K562 (cell line): ENCODE results near the gene MEX3D. TPM values are rescaled to one million over a fixed set of nuclear protein-coding genes. Genes with fewer than 3 reads are reported as not detected.

Experiments used
- ATAC-seq: fragments of 200-7000 bp; cut with Tn5 transposase; 3 replicates; pipeline ENCODE4 v1.9.1; 2020; ENCODE audit warnings: moderate library complexity
- Bru-seq: library from RNA; stranded (reverse); fragments of 400-500 nt; gene quantifications from one replicate; lab custom pipeline; 2021; lab: Mats Ljungman, UMichigan
- BruChase-seq, 2 experiments: library from RNA; stranded (reverse); fragments of 400-500 nt; gene quantifications; one replicate each; lab custom pipeline; 2021; lab: Mats Ljungman, UMichigan
- BruUV-seq: library from RNA; stranded (reverse); fragments of 400-500 nt; replicated peaks from 2 replicates; lab custom pipeline; 2021; lab: Mats Ljungman, UMichigan
- CTCF ChIA-PET: fragments of 300-600 bp; formaldehyde crosslinking; extraction: SDS; loops from one replicate; lab custom pipeline; 2021; ENCODE audit warnings: low intra/inter-chr PET ratio; lab: Yijun Ruan, JAX
- POLR2A ChIA-PET: fragments of 300-600, 350-650 bp; sonication (Branson Sonifier 250); formaldehyde crosslinking; extraction: SDS; loops from one replicate; lab custom pipeline; 2021; ENCODE audit warnings: antibody characterized with exemption, inconsistent platforms; lab: Yijun Ruan, JAX
- DNase-seq, 4 experiments: peaks; one replicate each; pipeline versions ENCODE4 v3.0.0 to v3.0.0-alpha.2; 2011 to 2018; ENCODE audit warnings: low spot score in 3 of 4, mixed read lengths in 3 of 4; ENCODE audit errors: extremely low read depth in 1 of 4
- FAIRE-seq: peaks from 2 replicates; lab custom pipeline; 2011; peaks lifted over from hg19 to GRCh38; lab: Jason Lieb, UNC
- H2AFZ ChIP-seq: 2 replicates; pipeline ENCODE4 v1.6.0; 2011; ENCODE audit warnings: low read depth, low read length, control low read depth, inconsistent platforms
- H3K27ac ChIP-seq: fragments of 200-600 bp; 3 replicates; pipeline ENCODE4 v1.8.0; 2011; ENCODE audit warnings: low read depth, mild to moderate bottlenecking, control low read depth, inconsistent platforms, low read length, moderate library complexity, mixed read lengths; ENCODE audit errors: extremely low read depth
- H3K27me3 ChIP-seq, 2 experiments: fragments of 300-600 bp in 1 of 2; 2 replicates in 1 of 2; 3 replicates in 1 of 2; pipeline versions ENCODE4 v1.6.0 to v1.8.0; 2011; ENCODE audit warnings: inconsistent platforms in 2 of 2, low read length in 2 of 2, mild to moderate bottlenecking in 1 of 2, mixed read lengths in 1 of 2, moderate library complexity in 1 of 2; ENCODE audit not compliant: control insufficient read depth in 2 of 2, insufficient read depth in 2 of 2
- H3K36me3 ChIP-seq: fragments of 300-600 bp; 3 replicates; pipeline ENCODE4 v1.8.0; 2011; ENCODE audit warnings: mild to moderate bottlenecking, low read length, inconsistent platforms; ENCODE audit not compliant: control insufficient read depth, insufficient read depth
- H3K4me1 ChIP-seq, 2 experiments: fragments of 200-600 bp in 1 of 2; replicated peaks in 1 of 2; 2 replicates in 1 of 2; 3 replicates in 1 of 2; pipeline versions ENCODE4 v1.5.1 to v1.8.0; 2011; ENCODE audit warnings: inconsistent platforms in 2 of 2, low read length in 2 of 2, mild to moderate bottlenecking in 1 of 2, mixed read lengths in 1 of 2, moderate library complexity in 1 of 2; ENCODE audit not compliant: control insufficient read depth in 2 of 2, insufficient read depth in 2 of 2
- H3K4me2 ChIP-seq: 2 replicates; pipeline ENCODE4 v1.6.1; 2011; ENCODE audit warnings: low read length, control low read depth, inconsistent platforms, mixed read lengths; ENCODE audit not compliant: insufficient read depth
- H3K4me3 ChIP-seq: fragments of 200-600 bp; sonication (generic), shearing (Covaris generic); 2 replicates; pipeline ENCODE4 v1.5.1; 2016; ENCODE audit warnings: control low read depth, inconsistent platforms
- H3K79me2 ChIP-seq: fragments of 200-600 bp; 3 replicates; pipeline ENCODE4 v1.8.0; 2011; ENCODE audit warnings: low read length, inconsistent platforms; ENCODE audit not compliant: control insufficient read depth, insufficient read depth
- H3K9ac ChIP-seq, 2 experiments: 2 replicates each; pipeline versions ENCODE4 v1.6.0 to v1.6.1; 2011; ENCODE audit warnings: low read depth in 2 of 2, low read length in 2 of 2, control low read depth in 1 of 2, inconsistent platforms in 1 of 2, mild to moderate bottlenecking in 1 of 2, mixed read lengths in 1 of 2; ENCODE audit not compliant: insufficient read depth in 1 of 2
- H3K9me1 ChIP-seq: one replicate; pipeline ENCODE4 v1.6.0; 2011; ENCODE audit warnings: inconsistent platforms, mild to moderate bottlenecking, low read length, moderate library complexity; ENCODE audit not compliant: control insufficient read depth, insufficient read depth
- H3K9me3 ChIP-seq: replicated peaks from 2 replicates; pipeline ENCODE4 v1.5.1; 2011; ENCODE audit warnings: low read depth, low read length, inconsistent platforms; ENCODE audit not compliant: control insufficient read depth, insufficient read depth
- H4K20me1 ChIP-seq: replicated peaks from 2 replicates; pipeline ENCODE4 v1.6.1; 2011; ENCODE audit warnings: low read length, inconsistent platforms, mixed read lengths; ENCODE audit not compliant: control insufficient read depth, insufficient read depth
- CEBPB ChIP-seq: fragments of 450-650 bp; IDR thresholded peaks from 2 replicates; pipeline ENCODE4 v1.6.1; 2016; ENCODE audit warnings: missing genetic modification characterization, missing compliant biosample characterization
- L3MBTL2 ChIP-seq: fragments of 450-650 bp; IDR thresholded peaks from 2 replicates; pipeline ENCODE4 v1.6.1; 2016; ENCODE audit warnings: mild to moderate bottlenecking, moderate library complexity
- MAZ ChIP-seq, 2 experiments: fragments of 450-650 bp in 1 of 2; sonication (generic) in 1 of 2; formaldehyde crosslinking; IDR thresholded peaks in 1 of 2; conservative IDR thresholded peaks in 1 of 2; 2 replicates each; pipeline versions ENCODE4 v1.4.0 to v1.5.0; 2020; ENCODE audit warnings: mild to moderate bottlenecking in 1 of 2, missing genetic modification reagents in 1 of 2
- OTX1 ChIP-seq: fragments of 450-650 bp; formaldehyde crosslinking; IDR thresholded peaks from 2 replicates; pipeline ENCODE4 v1.4.0; 2022; ENCODE audit warnings: mild to moderate bottlenecking
- PRMT5 ChIP-seq: sonication (generic); formaldehyde crosslinking; IDR thresholded peaks from 2 replicates; pipeline ENCODE4 v1.5.0; 2020; ENCODE audit warnings: missing genetic modification reagents
- RBM25 ChIP-seq: fragments of 200-400 bp; formaldehyde crosslinking; IDR thresholded peaks from 2 replicates; pipeline ENCODE4 v1.6.1; 2018; ENCODE audit warnings: low read length, low read depth, moderate library complexity; ENCODE audit not compliant: severe bottlenecking
- SMAD4 ChIP-seq: fragments of 250-450 bp; sonication (Bioruptor Pico); conservative IDR thresholded peaks from 2 replicates; pipeline ENCODE4 v1.8.0; 2021; ENCODE audit warnings: inconsistent platforms, mild to moderate bottlenecking, moderate library complexity
- ZNF232 ChIP-seq: sonication (generic); formaldehyde crosslinking; IDR thresholded peaks from 2 replicates; pipeline ENCODE4 v1.8.0; 2022; ENCODE audit warnings: mild to moderate bottlenecking, missing genetic modification reagents
- ZNF384 ChIP-seq: IDR thresholded peaks from 2 replicates; pipeline ENCODE4 v1.6.1; 2012; ENCODE audit warnings: low read depth, low read length, improper control_type of control experiment
- ZNF717 ChIP-seq: fragments of 250-450 bp; sonication (Bioruptor Pico); IDR thresholded peaks from 2 replicates; pipeline ENCODE4 v1.5.0; 2021
- WGBS: fragments of 100-300 bp; shearing (Covaris generic); methylation state at CpG from one replicate; pipeline ENCODE4 v1.1.6; 2016; ENCODE audit warnings: low coverage, mixed read lengths; ENCODE audit not compliant: insufficient coverage; ENCODE audit errors: missing lambda C conversion rate; 5-methylcytosine and 5-hydroxymethylcytosine counted together
- in situ Hi-C: fragments of 300-500 bp; cut with MboI; formaldehyde crosslinking; loops from 4 replicates; pipeline ENCODE4 v1.15.0; 2018; ENCODE audit warnings: inconsistent platforms, mixed read lengths
- intact Hi-C: fragments of 100-400 bp; cut with micrococcal nuclease; formaldehyde crosslinking; loops from 2 replicates; pipeline ENCODE4 v1.14.2; 2022
- long read RNA-seq, 3 experiments: library from polyadenylated mRNA in 2 of 3; library from RNA in 1 of 3; unstranded in 2 of 3; stranded (forward) in 1 of 3; transcript quantifications; one replicate each; pipeline ENCODE4 v2.0.0, GENCODE V29; 2019 to 2022
- polyA minus RNA-seq, 3 experiments: library from RNA; depleted of rRNA, polyadenylated mRNA; stranded (reverse); fragments of >200 nt; gene quantifications; 2 replicates each; pipeline ENCODE4 v1.2.3, GENCODE V29; 2011
- polyA plus RNA-seq, 8 experiments: library from polyadenylated mRNA; depleted of rRNA in 4 of 8; stranded (reverse) in 5 of 8; unstranded in 3 of 8; fragments of >200 nt; fragmentation: Nextera tagmentation in 2 of 8; fragmentation: Illumina TruSeq in 1 of 8; extraction: Ambion mirVana in 2 of 8; extraction: Trizol in 1 of 8; gene quantifications; 2 replicates each; pipeline versions ENCODE4 v1.2.1 to v1.2.3, GENCODE V29; 2011 to 2014; ENCODE audit warnings: inconsistent platforms in 1 of 8, missing spikeins in 1 of 8
- total RNA-seq, 7 experiments: library from RNA; depleted of rRNA in 6 of 7; stranded (reverse); fragments of >200 nt in 6 of 7; fragmentation: Illumina TruSeq in 2 of 7; extraction: Trizol in 2 of 7; gene quantifications; 2 replicates each; pipeline versions ENCODE4 v1.2.1 to v1.2.3, GENCODE V29; 2011 to 2021; ENCODE audit warnings: low replicate concordance in 1 of 7
- TF ChIP-seq, protein P1 (sequence below): fragments of 450-650 bp; IDR thresholded peaks from 2 replicates; pipeline ENCODE4 v1.7.1; 2018; ENCODE audit warnings: mild to moderate bottlenecking, low read depth; ENCODE audit not compliant: partially characterized antibody
- TF ChIP-seq, protein P2 (sequence below): fragments of 450-650 bp; IDR thresholded peaks from 2 replicates; pipeline ENCODE4 v1.6.1; 2017; ENCODE audit warnings: antibody characterized with exemption

The MEX3D gene
- 1.3 and 3.7 TPM in 2 replicates for total RNA-seq (2011; cell fraction: chromatin; rRNA removed; ENCODE audit: low replicate concordance)
- total RNA-seq (2011; cell fraction: nucleolus; rRNA removed), result 7.0 and 7.7 TPM in 2 replicates
- 3.1 and 3.2 TPM in 2 replicates for total RNA-seq (2011; cell fraction: nucleoplasm; rRNA removed)
- 39.3 and 48.8 TPM in 2 replicates for total RNA-seq (2014; rRNA removed)
- total RNA-seq (2014; rRNA removed; fragmentation: Illumina TruSeq; extraction: Trizol), result 5.7 and 6.5 TPM in 2 replicates
- total RNA-seq (2015; rRNA removed; fragmentation: Illumina TruSeq; extraction: Trizol), result 9.5 and 9.8 TPM in 2 replicates
- 34.0 and 35.9 TPM in 2 replicates for total RNA-seq (2021)
- polyA plus RNA-seq (2011; rRNA removed), result 2.6 and 3.3 TPM in 2 replicates
- 3.5 and 29.9 TPM in 2 replicates for polyA plus RNA-seq (2011; cell fraction: cytosol; rRNA removed)
- polyA plus RNA-seq (2011; cell fraction: nucleus; rRNA removed), result 2.1 and 5.8 TPM in 2 replicates
- 6.4 and 7.7 TPM in 2 replicates for polyA plus RNA-seq (2012)
- 2.6 and 4.4 TPM in 2 replicates for polyA plus RNA-seq (2014; fragmentation: Illumina TruSeq; extraction: Trizol)
- 1 to 10 TPM; 1.7 to 1.9 TPM for polyA plus RNA-seq (2014; fragmentation: Nextera tagmentation; extraction: Ambion mirVana)
- polyA plus RNA-seq (2014; rRNA removed), result 11.6 and 11.9 TPM in 2 replicates
- polyA minus RNA-seq (2011; rRNA and poly(A)+ RNA removed), result 1.0 and 1.6 TPM in 2 replicates
- 20.2 and 21.8 TPM in 2 replicates for polyA minus RNA-seq (2011; cell fraction: cytosol; rRNA and poly(A)+ RNA removed)
- 2.4 and 3.0 TPM in 2 replicates for polyA minus RNA-seq (2011; cell fraction: nucleus; rRNA and poly(A)+ RNA removed)
- Bru-seq, nascent RNA, result percentile 55 among the genes with signal in this experiment
- percentile 57 among the genes with signal in this experiment for BruChase-seq, experiment 1, labeled RNA remaining after a 2-hour chase
- percentile 62 among the genes with signal in this experiment for BruChase-seq, experiment 2, labeled RNA remaining after a 6-hour chase
- long read RNA-seq, experiment 1, partial matches to known transcripts, result 3 of 6 reads
- long read RNA-seq, experiment 1, other reads (novel, unspliced or antisense), result 3 of 6 reads
- long read RNA-seq, experiment 2, transcript MEX3D-201 (2 exons, 2,850 nt), result major isoform, 10 of 26 reads
- long read RNA-seq, experiment 2, partial matches to known transcripts, result 1 of 26 reads
- long read RNA-seq, experiment 2, other reads (novel, unspliced or antisense), result 13 of 26 reads
- long read RNA-seq, experiment 3, result 0 reads

DNA sequence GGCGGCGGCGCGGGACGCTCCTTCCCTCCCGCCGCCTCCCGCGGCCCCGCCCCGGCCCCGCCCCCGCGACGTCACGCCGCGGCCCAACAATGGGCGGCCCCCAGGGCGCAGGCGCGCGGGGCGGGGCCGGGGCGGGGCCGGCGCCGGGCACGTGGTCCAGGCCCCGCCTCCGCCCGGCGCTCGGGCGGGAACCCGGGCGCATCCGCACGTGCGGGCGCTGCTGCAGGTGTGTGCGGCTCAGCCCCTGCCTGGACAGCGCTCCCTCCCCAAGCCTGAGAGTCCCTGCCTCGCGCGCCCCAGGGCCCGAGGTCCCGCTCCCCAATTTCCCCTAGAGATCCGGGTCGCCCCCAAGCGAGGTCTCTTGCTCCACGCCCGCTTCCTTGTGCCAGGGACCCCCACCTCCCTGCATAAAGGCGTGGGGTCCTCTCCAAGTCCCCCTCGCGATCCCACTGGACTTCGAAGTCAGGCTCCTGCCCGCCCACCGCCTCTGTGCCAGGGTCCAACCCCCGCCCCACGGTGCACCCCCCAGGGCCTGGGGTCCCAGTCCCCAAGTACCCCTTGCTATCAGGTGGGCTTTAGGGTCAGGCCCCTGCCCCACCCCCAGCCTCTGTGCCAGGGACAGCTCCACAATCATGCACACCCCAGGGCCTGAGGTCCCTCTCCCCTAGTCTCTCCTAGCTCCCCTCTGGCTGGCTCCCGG is at the start of gene MEX3D:
MEX3D (minus strand) TSS at position 6 of the 700 bp plus-strand sequence. CDS start 267 bp downstream, outside the sequence.
- peak; percentile 85 to 98 (median 98) for DNase-seq
- TF ChIP-seq OTX1, result no peak
- no peak for TF ChIP-seq ZNF717 (CRISPR knock-in tag)
- TF ChIP-seq, protein P1, sequence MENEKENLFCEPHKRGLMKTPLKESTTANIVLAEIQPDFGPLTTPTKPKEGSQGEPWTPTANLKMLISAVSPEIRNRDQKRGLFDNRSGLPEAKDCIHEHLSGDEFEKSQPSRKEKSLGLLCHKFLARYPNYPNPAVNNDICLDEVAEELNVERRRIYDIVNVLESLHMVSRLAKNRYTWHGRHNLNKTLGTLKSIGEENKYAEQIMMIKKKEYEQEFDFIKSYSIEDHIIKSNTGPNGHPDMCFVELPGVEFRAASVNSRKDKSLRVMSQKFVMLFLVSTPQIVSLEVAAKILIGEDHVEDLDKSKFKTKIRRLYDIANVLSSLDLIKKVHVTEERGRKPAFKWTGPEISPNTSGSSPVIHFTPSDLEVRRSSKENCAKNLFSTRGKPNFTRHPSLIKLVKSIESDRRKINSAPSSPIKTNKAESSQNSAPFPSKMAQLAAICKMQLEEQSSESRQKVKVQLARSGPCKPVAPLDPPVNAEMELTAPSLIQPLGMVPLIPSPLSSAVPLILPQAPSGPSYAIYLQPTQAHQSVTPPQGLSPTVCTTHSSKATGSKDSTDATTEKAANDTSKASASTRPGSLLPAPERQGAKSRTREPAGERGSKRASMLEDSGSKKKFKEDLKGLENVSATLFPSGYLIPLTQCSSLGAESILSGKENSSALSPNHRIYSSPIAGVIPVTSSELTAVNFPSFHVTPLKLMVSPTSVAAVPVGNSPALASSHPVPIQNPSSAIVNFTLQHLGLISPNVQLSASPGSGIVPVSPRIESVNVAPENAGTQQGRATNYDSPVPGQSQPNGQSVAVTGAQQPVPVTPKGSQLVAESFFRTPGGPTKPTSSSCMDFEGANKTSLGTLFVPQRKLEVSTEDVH, result peak; percentile 41
- 0 out of 2 replicates have a peak, but pooled peaks have one; percentile 65 for TF ChIP-seq ZNF232 (CRISPR knock-in tag)
- peak; percentile 50; the same call in 1 of the 2 replicates for TF ChIP-seq SMAD4
- TF ChIP-seq PRMT5 (CRISPR knock-in tag), result no peak
- TF ChIP-seq L3MBTL2, result peak; percentile 99
- TF ChIP-seq ZNF384, result no peak
- TF ChIP-seq, protein P2, sequence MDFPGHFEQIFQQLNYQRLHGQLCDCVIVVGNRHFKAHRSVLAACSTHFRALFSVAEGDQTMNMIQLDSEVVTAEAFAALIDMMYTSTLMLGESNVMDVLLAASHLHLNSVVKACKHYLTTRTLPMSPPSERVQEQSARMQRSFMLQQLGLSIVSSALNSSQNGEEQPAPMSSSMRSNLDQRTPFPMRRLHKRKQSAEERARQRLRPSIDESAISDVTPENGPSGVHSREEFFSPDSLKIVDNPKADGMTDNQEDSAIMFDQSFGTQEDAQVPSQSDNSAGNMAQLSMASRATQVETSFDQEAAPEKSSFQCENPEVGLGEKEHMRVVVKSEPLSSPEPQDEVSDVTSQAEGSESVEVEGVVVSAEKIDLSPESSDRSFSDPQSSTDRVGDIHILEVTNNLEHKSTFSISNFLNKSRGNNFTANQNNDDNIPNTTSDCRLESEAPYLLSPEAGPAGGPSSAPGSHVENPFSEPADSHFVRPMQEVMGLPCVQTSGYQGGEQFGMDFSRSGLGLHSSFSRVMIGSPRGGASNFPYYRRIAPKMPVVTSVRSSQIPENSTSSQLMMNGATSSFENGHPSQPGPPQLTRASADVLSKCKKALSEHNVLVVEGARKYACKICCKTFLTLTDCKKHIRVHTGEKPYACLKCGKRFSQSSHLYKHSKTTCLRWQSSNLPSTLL, result no peak
- no peak for TF ChIP-seq CEBPB
- TF ChIP-seq RBM25, result no peak
- TF ChIP-seq MAZ (CRISPR knock-in tag; conservative IDR thresholded peaks at IDR 0.05 in 1 of 2, IDR thresholded peaks at IDR 0.05 in 1 of 2), result peak; percentile 25 to 55; a peak in 1 of 4 replicates

More for the DNA sequence above, at the start of gene MEX3D:
- intact Hi-C loops, result no loop called here
- peak; percentile 86 for ATAC-seq
- ChIA-PET POLR2A (interaction anchor here (0.6 to 1.4 kb wide), 2 partner anchors 20 to 29 kb away, joined by 3 to 6 read pairs; no protein-coding TSS in a partner anchor), CTCF (no interaction called here)
- H3K4me3 ChIP-seq, result peak within 1 kb of the TSS; percentile 50
- in situ Hi-C loops, result no loop called here
- H3K27me3 ChIP-seq, result no peaks in the 10 kb centered on the region
- WGBS, result 12% methylated on average over 6 of the region's 63 CpGs
- H3K36me3 ChIP-seq, result no peaks in the 10 kb centered on the region
- H3K9ac ChIP-seq, result peak within 1 kb of the TSS; percentile 44 to 92; a peak in 3 of 4 replicates
- no peak for FAIRE-seq
- peak within 1 kb of the TSS; percentile 54; the same call in 1 of the 3 replicates for H3K27ac ChIP-seq
- H2AFZ ChIP-seq, result peak within 1 kb of the TSS; percentile 90
- peak within 1 kb of the TSS; percentile 71 for H3K4me2 ChIP-seq
- BruUV-seq, result no TSS peak
- no peaks in the 10 kb centered on the region for H3K9me3 ChIP-seq
- H3K4me1 ChIP-seq, result peaks cover 6 to 39% of the 10 kb centered on the region in 2 experiments
- H3K79me2 ChIP-seq, result peaks cover 32% of the 10 kb centered on the region
- H3K9me1 ChIP-seq, result no peaks in the 10 kb centered on the region
- H4K20me1 ChIP-seq, result peaks cover 5% of the 10 kb centered on the region
